ENCODE results near the gene KLHL36. TPM values are rescaled to one million over a fixed set of nuclear protein-coding genes. Genes with fewer than 3 reads are reported as not detected.
"Not testable (repeated sequence)": the region's sequence is repeated elsewhere in the genome, so short reads cannot be mapped to it uniquely, and the experiment has no call there.

Gene KLHL36
- total and polyA plus RNA-seq, 5 donors, result 17.2 to 47.2 (median 39.5) TPM

DNA sequence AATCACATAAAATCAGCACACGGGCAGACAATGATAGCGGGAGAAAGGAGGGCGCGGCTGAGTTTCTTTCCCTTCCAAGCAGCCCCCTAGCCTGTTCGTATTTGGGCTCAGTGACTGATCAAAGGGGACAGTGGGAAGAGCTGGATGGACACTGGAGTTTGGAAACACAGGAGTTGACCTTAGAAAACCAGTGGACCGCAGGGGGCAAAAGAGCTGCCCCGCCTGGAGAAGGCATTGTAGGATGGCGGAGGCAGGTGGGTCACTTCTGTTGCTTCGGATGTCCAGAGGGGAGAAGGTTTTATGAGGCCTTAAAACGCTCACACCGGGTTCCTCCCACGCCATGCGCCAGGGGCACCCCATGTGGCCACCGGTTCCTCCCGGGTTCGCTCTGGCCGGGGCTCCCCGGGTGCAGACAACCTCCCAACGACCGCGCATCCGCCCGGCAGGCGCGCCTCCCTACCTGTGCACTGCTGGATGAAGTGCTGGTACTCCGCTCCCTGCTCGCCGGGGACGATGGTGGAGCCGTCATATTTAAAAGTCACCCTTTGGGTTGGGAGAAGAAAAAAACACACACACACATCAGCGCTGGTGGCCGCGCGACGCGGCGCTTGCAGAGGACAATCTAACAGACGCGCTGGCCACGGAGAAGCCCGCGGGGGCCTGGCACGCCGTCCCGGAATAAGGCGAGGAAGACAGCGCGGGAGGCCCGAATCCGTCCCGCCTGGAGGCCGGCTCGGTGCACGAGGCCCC, 31.1 kb upstream of the KLHL36 start:
- Histone ChIP-seq H3K9me3 (ENCODE audit: control insufficient read depth, low read length) (no peaks in the 10 kb centered on the region), H3K27ac (ENCODE audit: low read length) (peak overlapping the region; percentile 53), H3K4me1 (ENCODE audit: control insufficient read depth, insufficient read depth, low read length) (no peaks in the 10 kb centered on the region), H3K4me3 (ENCODE audit: low read length) (peak overlapping the region; percentile 77), H3K27me3 (ENCODE audit: control insufficient read depth, insufficient read depth) (no peaks in the 10 kb centered on the region)
- intact Hi-C loops (cut with DNase I), result no loop called here
- DNase-seq, result peak in 2 of 3 donors; percentile 72 to 81
- peak; percentile 3 to 10 for ATAC-seq
- 4% methylated on average over 54 of the region's 54 CpGs for WGBS

DNA sequence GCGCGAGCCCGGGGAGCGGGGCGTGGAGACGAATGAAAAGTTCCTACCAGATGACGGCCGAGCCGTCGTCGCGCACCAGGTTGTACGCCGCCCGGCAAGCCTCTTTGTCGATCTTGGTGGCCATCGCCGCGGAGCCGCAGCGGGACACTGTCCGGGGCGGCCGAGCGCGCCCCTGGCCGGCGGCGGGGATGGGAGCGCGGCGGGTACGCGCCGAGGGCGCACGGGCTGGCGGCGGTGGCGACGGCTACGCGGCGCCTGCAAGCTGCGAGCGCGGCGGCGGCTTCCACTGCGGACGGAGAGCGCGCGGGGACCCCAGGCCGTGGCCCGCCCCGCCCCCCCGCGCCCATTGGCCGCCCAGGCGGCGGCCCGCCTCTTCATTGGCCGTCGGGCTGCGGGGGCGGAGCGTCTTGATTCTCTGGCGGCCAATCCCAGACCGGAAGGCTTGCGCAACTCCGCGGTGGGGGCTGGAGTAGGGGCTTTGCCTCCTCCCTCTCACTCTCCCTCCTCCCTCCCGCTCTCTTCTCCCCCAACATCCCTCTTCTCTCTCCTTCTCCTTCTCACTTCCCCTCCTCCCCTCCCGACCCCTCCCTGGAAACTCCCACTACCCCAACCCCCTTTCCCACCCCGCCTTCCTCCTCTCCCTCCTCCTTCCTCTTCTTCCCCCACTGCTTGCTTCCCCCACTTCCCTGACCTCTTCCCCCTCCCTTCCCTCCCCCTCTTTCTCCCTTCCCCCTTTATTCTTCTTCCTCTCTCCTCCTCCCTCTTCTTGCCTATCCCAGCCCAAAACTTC, 30.3 kb upstream of the KLHL36 start, which contains the start of gene COTL1:
Gene COTL1, minus strand, starts transcription at position 288 of the 790 bp plus-strand sequence. Its CDS starts 164 bp downstream, at position 124.
- no peaks in the 10 kb centered on the region for H3K9me3 ChIP-seq (ENCODE audit: control insufficient read depth, low read length)
- intact Hi-C loops (cut with DNase I), result no loop called here
- DNase-seq (peak; percentile 98 to 99 (median 99)), ATAC-seq (peak; percentile 93 to 94)
- no peaks in the 10 kb centered on the region for H3K4me1 ChIP-seq (ENCODE audit: control insufficient read depth, insufficient read depth, low read length)
- H3K27me3 ChIP-seq (ENCODE audit: control insufficient read depth, insufficient read depth), result no peaks in the 10 kb centered on the region
- under 1% methylated on average over 76 of the region's 76 CpGs for WGBS
- H3K4me3 ChIP-seq (ENCODE audit: low read length), result peak within 1 kb of the TSS; percentile 77
- H3K27ac ChIP-seq (ENCODE audit: low read length), result peak within 1 kb of the TSS; percentile 53

GRCh38 chr16:84618581-84619460, 29.5 kb upstream of the KLHL36 start:
- ATAC-seq (peak; percentile 4 to 24), DNase-seq (peak; percentile 41 to 71 (median 62))
- no peak overlapping the region for H3K27ac ChIP-seq (ENCODE audit: low read length)
- intact Hi-C loops (cut with DNase I), result no loop called here
- no peak overlapping the region for H3K4me3 ChIP-seq (ENCODE audit: low read length)
- H3K4me1 ChIP-seq (ENCODE audit: control insufficient read depth, insufficient read depth, low read length), result no peaks in the 10 kb centered on the region
- H3K27me3 ChIP-seq (ENCODE audit: control insufficient read depth, insufficient read depth), result no peaks in the 10 kb centered on the region
- no peaks in the 10 kb centered on the region for H3K9me3 ChIP-seq (ENCODE audit: control insufficient read depth, low read length)
- WGBS, result 20% methylated on average over 12 of the region's 12 CpGs

DNA sequence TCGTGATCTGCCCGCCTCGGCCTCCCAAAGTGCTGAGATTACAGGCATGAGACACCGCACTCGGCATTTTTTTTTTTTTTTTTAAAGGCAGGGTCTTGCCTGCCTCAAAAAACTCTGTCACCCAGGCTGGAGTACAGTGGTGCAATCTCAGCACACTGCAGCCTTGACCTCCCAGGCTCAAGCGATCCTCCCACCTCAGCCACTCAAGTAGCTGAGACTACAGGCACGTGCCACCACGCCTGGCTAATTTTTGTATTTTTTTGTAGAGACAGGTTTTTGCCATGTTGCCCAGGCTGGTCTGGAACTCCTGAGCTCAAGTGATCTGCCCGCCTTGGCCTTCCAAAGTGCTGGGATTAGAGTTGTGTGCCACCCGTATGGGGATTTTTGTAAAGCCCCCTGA, 27.4 kb upstream of the KLHL36 start:
- H3K27ac ChIP-seq (ENCODE audit: low read length); H3K4me1 ChIP-seq (ENCODE audit: control insufficient read depth, insufficient read depth, low read length); H3K9me3 ChIP-seq (ENCODE audit: control insufficient read depth, low read length); H3K27me3 ChIP-seq (ENCODE audit: control insufficient read depth, insufficient read depth); H3K4me3 ChIP-seq (ENCODE audit: low read length); ATAC-seq; DNase-seq: not testable (repeated sequence)
- 77% methylated on average over 10 of the region's 10 CpGs for WGBS
- intact Hi-C loops (cut with DNase I), result loop anchor here in 3 of 4 donors (5.0 to 10.0 kb wide), 3 partner anchors 104 to 109 kb away; no protein-coding TSS in a partner anchor

GRCh38 chr16:84625556-84625955, 22.8 kb upstream of the KLHL36 start:
- Histone ChIP-seq H3K27me3 (ENCODE audit: control insufficient read depth, insufficient read depth) (no peaks in the 10 kb centered on the region), H3K9me3 (ENCODE audit: control insufficient read depth, low read length) (no peaks in the 10 kb centered on the region), H3K27ac (ENCODE audit: low read length) (no peak overlapping the region), H3K4me3 (ENCODE audit: low read length) (no peak overlapping the region), H3K4me1 (ENCODE audit: control insufficient read depth, insufficient read depth, low read length) (no peaks in the 10 kb centered on the region)
- WGBS, result 90% methylated on average over 6 of the region's 6 CpGs
- ATAC-seq (no peak), DNase-seq (no peak)
- intact Hi-C loops (cut with DNase I), result loop anchor here in 2 of 4 donors (5.0 to 10.0 kb wide), 2 partner anchors 99 to 102 kb away; no protein-coding TSS in a partner anchor

- H3K27ac ChIP-seq (ENCODE audit: low read length), result no peak overlapping the region
- 64% methylated on average over 7 of the region's 7 CpGs for WGBS
- no peak overlapping the region for H3K4me3 ChIP-seq (ENCODE audit: low read length)
- H3K9me3 ChIP-seq (ENCODE audit: control insufficient read depth, low read length), result no peaks in the 10 kb centered on the region
- intact Hi-C loops (cut with DNase I), result loop anchor here in 2 of 4 donors (5.0 to 10.0 kb wide), 2 partner anchors 97 to 99 kb away; no protein-coding TSS in a partner anchor
- ATAC-seq (no peak), DNase-seq (no peak)
- H3K4me1 ChIP-seq (ENCODE audit: control insufficient read depth, insufficient read depth, low read length), result no peaks in the 10 kb centered on the region
- H3K27me3 ChIP-seq (ENCODE audit: control insufficient read depth, insufficient read depth), result no peaks in the 10 kb centered on the region
Measured at GRCh38 chr16:84628226-84628731, 20.0 kb upstream of the KLHL36 start.

DNA sequence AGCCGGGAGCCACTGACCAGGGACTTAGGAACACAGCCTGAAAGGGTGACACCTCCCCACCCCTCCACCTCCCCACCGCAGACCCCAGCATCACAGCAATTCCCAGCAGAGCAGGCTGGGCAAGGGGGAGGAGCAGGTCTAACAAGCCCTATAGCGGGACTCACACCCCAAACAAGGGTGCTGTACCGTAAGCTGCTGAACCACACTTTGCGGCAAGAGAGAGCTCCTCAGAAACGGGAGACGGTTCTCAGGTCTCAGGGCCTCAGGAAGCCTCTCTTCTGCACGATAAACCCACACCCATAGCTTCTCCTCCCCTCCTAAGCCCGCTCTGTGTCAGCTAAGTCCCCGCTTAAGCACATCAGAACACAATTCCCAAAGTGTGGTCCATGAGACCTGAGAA, 18.7 kb upstream of the KLHL36 start:
- Histone ChIP-seq H3K27ac (ENCODE audit: low read length) (no peak overlapping the region), H3K27me3 (ENCODE audit: control insufficient read depth, insufficient read depth) (no peaks in the 10 kb centered on the region), H3K9me3 (ENCODE audit: control insufficient read depth, low read length) (no peaks in the 10 kb centered on the region), H3K4me3 (ENCODE audit: low read length) (no peak overlapping the region), H3K4me1 (ENCODE audit: control insufficient read depth, insufficient read depth, low read length) (no peaks in the 10 kb centered on the region)
- DNase-seq, result no peak
- WGBS, result 78% methylated on average over 10 of the region's 10 CpGs
- intact Hi-C loops (cut with DNase I), result loop anchor here in 2 of 4 donors (5.0 to 10.0 kb wide), 2 partner anchors 95 to 98 kb away; no protein-coding TSS in a partner anchor
- ATAC-seq, result no peak

DNA sequence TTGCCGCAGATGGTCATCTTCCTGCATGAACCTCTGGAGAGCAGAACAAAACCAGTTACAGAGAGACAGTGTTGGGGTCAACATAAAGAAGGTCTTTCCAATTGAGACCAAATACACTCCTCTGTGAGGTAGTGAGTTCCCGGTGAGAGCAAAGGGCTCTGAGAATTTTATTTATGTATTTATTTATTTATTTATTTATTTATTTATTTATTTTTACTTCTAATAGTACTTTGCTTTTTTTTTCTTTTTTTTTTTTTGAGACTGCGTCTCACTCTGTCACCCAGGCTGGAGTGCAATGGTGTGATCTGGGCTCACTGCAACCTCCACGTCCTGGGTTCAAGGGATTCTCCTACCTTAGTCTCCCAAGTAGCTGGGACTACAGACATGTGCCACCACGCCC, 18.3 kb upstream of the KLHL36 start:
- intact Hi-C loops (cut with DNase I), result no loop called here
- WGBS, result 93% methylated on average over 5 of the region's 5 CpGs

GRCh38 chr16:84630446-84631152, 17.7 kb upstream of the KLHL36 start:
- no peak overlapping the region for H3K27ac ChIP-seq (ENCODE audit: low read length)
- 94% methylated on average over 16 of the region's 16 CpGs for WGBS
- H3K4me3 ChIP-seq (ENCODE audit: low read length), result no peak overlapping the region
- DNase-seq (no peak), ATAC-seq (no peak)
- H3K27me3 ChIP-seq (ENCODE audit: control insufficient read depth, insufficient read depth), result no peaks in the 10 kb centered on the region
- H3K9me3 ChIP-seq (ENCODE audit: control insufficient read depth, low read length), result no peaks in the 10 kb centered on the region
- intact Hi-C loops (cut with DNase I), result no loop called here
- H3K4me1 ChIP-seq (ENCODE audit: control insufficient read depth, insufficient read depth, low read length), result no peaks in the 10 kb centered on the region

More for the DNA sequence above, 18.3 kb upstream of the KLHL36 start:
- DNase-seq, result no peak
- Histone ChIP-seq H3K4me3 (ENCODE audit: low read length) (no peak overlapping the region), H3K4me1 (ENCODE audit: control insufficient read depth, insufficient read depth, low read length) (no peaks in the 10 kb centered on the region), H3K27ac (ENCODE audit: low read length) (no peak overlapping the region), H3K9me3 (ENCODE audit: control insufficient read depth, low read length) (no peaks in the 10 kb centered on the region), H3K27me3 (ENCODE audit: control insufficient read depth, insufficient read depth) (no peaks in the 10 kb centered on the region)
- ATAC-seq, result no peak

DNA sequence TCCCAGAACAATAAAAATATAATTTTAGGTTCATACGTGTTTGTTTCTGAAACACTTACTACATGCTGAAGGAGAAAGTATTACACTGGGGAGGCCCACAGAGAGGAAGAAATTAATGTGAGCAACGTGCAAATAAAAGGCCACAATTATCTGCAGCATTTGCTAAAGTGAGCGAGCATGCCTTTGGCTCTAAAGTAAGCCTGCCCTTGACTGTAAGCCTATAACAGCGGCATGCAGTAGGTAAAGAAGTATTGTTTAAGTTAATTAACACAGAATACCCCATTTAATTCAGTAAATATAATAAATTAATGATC, 17.2 kb upstream of the KLHL36 start:
- WGBS, result 87% methylated on average over 4 of the region's 4 CpGs
- DNase-seq (no peak), ATAC-seq (no peak)
- Histone ChIP-seq H3K4me3 (ENCODE audit: low read length) (no peak overlapping the region), H3K27me3 (ENCODE audit: control insufficient read depth, insufficient read depth) (no peaks in the 10 kb centered on the region), H3K9me3 (ENCODE audit: control insufficient read depth, low read length) (no peaks in the 10 kb centered on the region), H3K4me1 (ENCODE audit: control insufficient read depth, insufficient read depth, low read length) (no peaks in the 10 kb centered on the region), H3K27ac (ENCODE audit: low read length) (no peak overlapping the region)
- intact Hi-C loops (cut with DNase I), result no loop called here
